Activated CD8-positive, alpha-beta T cell treated with anti-CD3 and anti-CD28 coated beads, Interleukin-2, amount 10 ng/mL, durations not matched to agents 7 days and 5 days (primary cell): ENCODE measurements around the gene RECK. TPM values are rescaled to one million over a fixed set of nuclear protein-coding genes. Genes with fewer than 3 reads are reported as not detected.

Source experiments
- ATAC-seq: fragments of 150-1000 bp; cut with Tn5 transposase; one replicate; pipeline ENCODE4 v1.10.0; 2021; ENCODE audit warnings: moderate library complexity
- CTCF ChIA-PET: fragments of 350-600 bp; sonication (Branson Sonifier 250); formaldehyde crosslinking; loops from one replicate; lab custom pipeline; 2021; ENCODE audit warnings: antibody characterized with exemption; lab: Charles Lee
- POLR2A ChIA-PET: fragments of 350-600 bp; sonication (Branson Sonifier 250); formaldehyde crosslinking; loops from one replicate; lab custom pipeline; 2021; ENCODE audit warnings: antibody characterized with exemption; lab: Charles Lee
- DNase-seq: peaks from one replicate; pipeline ENCODE4 v3.0.0-alpha.2; 2020
- H3K27ac Mint-ChIP-seq: one replicate; pipeline ENCODE4 v1.8.0; 2021; ENCODE audit warnings: mild to moderate bottlenecking, mixed read lengths
- H3K27me3 Mint-ChIP-seq: one replicate; pipeline ENCODE4 v1.8.0; 2021; ENCODE audit warnings: low read depth, mixed read lengths
- H3K36me3 Mint-ChIP-seq: one replicate; pipeline ENCODE4 v1.8.0; 2021; ENCODE audit warnings: low read depth, mixed read lengths
- H3K4me1 Mint-ChIP-seq: one replicate; pipeline ENCODE4 v1.8.0; 2021; ENCODE audit warnings: low read depth, mixed read lengths
- H3K4me3 Mint-ChIP-seq: one replicate; pipeline ENCODE4 v1.8.0; 2021; ENCODE audit warnings: mild to moderate bottlenecking, mixed read lengths
- H3K9me3 Mint-ChIP-seq: one replicate; pipeline ENCODE4 v1.8.0; 2022; ENCODE audit warnings: mixed read lengths; ENCODE audit not compliant: insufficient read depth
- total RNA-seq, 2 experiments: library from RNA; stranded (reverse); gene quantifications; one replicate each; pipeline ENCODE4 v1.2.3, GENCODE V29; 2021

The RECK gene
- total RNA-seq, 2 experiments from 2014 or later = 5.7 to 7.3 TPM

DNA sequence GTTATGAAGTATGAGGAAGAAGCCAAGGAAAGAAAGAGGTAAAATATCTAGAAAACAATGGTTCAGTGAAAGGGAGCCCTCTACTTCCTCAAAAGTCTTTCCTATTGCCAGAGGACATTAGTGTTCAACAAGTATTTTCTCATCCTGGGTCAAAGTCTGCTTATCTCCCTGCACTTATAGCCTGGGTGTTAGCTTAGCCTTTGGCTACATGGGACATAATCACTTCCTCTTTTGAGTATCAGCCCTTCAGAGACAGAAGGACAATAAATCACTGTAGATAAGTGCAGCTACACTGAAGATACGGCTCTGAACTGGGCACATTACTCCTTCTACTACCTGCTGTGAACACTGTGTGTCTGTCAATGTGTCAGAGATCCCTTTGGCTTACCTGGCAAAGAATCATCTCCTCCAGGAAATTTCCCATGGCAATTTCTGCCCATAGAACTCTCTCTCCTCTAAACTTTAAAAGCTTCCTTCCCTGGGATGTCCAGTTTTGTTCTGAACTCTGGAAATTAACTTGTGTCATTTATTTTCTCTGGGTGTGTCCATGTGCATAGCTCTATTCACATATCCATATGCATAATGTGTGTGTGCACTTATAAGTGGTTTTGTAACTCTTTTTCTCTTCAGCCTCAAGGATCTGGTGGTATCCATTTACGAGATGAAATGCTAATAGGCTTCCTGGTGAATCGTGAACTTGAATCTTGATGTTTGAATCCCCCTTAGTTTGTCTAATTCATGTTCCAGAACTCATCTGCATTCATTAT, 30.0 kb upstream of the RECK start:
- Mint-ChIP-seq H3K27me3 (peaks cover 51% of the 10 kb centered on the region), H3K36me3 (no peaks in the 10 kb centered on the region), H3K27ac (no peak overlapping the region), H3K4me1 (peaks cover 10% of the 10 kb centered on the region), H3K4me3 (no peak overlapping the region), H3K9me3 (peaks cover 3% of the 10 kb centered on the region)
- ATAC-seq = no peak
- ChIA-PET CTCF (interaction anchor here (0.7 to 5.2 kb wide), 16 partner anchors 13 to 400 kb away, joined by 3 to 129 read pairs (median 8); partner anchors contain the start of gene RECK), POLR2A (interaction anchor here (1.4 kb wide), 1 partner anchor 184 kb away, joined by 3 read pairs; no protein-coding TSS in a partner anchor)
- DNase-seq = no peak

DNA sequence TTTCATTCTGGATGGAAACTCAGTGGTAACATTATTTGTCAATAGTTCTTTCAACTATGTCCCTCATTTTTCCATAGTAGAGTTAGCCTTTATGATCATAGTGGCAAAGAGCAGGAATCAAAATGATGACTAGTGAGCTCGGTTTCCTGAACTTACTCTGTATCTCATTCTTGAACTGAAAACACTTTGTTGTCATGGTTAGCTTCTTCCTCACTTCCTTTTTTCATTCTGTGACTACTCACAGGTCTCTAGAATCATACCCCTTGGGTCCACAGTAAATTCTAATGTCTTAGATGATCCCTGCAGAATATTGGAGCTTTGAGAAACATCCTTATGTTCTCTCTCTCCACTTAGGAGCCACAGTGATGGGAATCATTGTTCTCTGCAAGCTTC, 29.4 kb upstream of the RECK start:
- Mint-ChIP-seq H3K27ac (no peak overlapping the region), H3K9me3 (peaks cover 3% of the 10 kb centered on the region), H3K36me3 (no peaks in the 10 kb centered on the region), H3K27me3 (peaks cover 50% of the 10 kb centered on the region), H3K4me1 (peaks cover 10% of the 10 kb centered on the region), H3K4me3 (no peak overlapping the region)
- ChIA-PET CTCF (interaction anchor here (0.7 to 5.2 kb wide), 22 partner anchors 11 to 400 kb away, joined by 3 to 129 read pairs (median 6); partner anchors contain the start of gene RECK), POLR2A (interaction anchor here (1.4 kb wide), 1 partner anchor 183 kb away, joined by 3 read pairs; no protein-coding TSS in a partner anchor)
- DNase-seq (no peak), ATAC-seq (no peak)

DNA sequence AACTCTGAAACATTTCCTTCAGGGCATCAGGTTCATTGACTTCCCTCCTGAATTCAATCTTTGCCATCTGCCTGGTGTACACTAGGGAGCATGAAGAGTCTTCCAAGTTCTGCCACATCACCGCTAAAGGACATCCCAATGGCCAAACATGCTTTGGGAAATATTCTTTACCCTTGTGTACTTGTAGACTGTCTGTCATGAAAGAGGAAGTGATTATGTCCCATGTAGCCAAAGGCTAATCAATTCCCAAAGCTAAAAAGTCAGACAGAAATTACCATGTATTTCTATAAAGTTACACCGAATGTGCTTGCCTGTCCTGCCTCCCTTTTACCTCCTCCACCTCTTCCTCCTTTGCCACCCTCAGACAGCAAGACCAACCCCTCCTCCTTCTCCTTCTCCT, 28.9 kb upstream of the RECK start:
- Mint-ChIP-seq H3K4me3 (no peak overlapping the region), H3K36me3 (no peaks in the 10 kb centered on the region), H3K27ac (no peak overlapping the region), H3K9me3 (peaks cover 3% of the 10 kb centered on the region), H3K27me3 (peaks cover 50% of the 10 kb centered on the region), H3K4me1 (peaks cover 10% of the 10 kb centered on the region)
- ATAC-seq (no peak), DNase-seq (no peak)
- ChIA-PET CTCF (interaction anchor here (0.6 to 5.2 kb wide), 37 partner anchors 8 to 399 kb away, joined by 3 to 129 read pairs (median 5); partner anchors contain the start of genes CLTA and RECK), POLR2A (interaction anchor here (1.4 kb wide), 1 partner anchor 183 kb away, joined by 3 read pairs; no protein-coding TSS in a partner anchor)

DNA sequence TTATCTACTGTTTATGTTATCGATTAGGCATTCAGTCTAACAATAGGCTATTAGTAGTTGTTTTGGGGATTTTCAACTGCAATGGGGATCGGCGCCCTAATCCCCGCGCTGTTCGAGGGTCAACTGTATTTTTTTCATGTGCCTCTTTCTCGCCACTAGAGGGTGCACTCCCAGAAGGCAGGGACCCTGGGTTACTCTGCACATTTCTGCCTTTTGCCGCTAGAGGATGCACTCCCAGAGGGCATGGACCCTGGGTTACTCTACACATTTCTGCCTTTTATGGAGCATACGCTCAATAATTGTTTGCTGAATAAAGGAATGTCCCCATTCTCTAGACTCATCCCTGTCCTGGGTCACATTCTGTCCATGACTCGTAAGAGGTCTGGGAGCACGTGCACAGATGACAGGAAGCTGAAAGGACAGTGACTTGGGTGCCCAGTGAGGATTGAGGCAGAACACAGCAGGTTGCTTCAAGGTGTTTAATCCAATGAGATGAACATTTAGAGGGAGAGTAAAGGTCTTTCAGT, 27.9 kb upstream of the RECK start:
- Mint-ChIP-seq H3K36me3 (no peaks in the 10 kb centered on the region), H3K4me1 (peaks cover 10% of the 10 kb centered on the region), H3K27ac (no peak overlapping the region), H3K9me3 (peaks cover 3% of the 10 kb centered on the region), H3K27me3 (peaks cover 51% of the 10 kb centered on the region), H3K4me3 (no peak overlapping the region)
- POLR2A ChIA-PET = no interaction called here
- peak; percentile 99 for ATAC-seq
- peak; percentile 84 for DNase-seq
- CTCF ChIA-PET = interaction anchor here (0.6 to 5.2 kb wide), 36 partner anchors 9 to 322 kb away, joined by 3 to 129 read pairs (median 4); partner anchors contain the start of genes CCIN, CLTA and RECK

DNA sequence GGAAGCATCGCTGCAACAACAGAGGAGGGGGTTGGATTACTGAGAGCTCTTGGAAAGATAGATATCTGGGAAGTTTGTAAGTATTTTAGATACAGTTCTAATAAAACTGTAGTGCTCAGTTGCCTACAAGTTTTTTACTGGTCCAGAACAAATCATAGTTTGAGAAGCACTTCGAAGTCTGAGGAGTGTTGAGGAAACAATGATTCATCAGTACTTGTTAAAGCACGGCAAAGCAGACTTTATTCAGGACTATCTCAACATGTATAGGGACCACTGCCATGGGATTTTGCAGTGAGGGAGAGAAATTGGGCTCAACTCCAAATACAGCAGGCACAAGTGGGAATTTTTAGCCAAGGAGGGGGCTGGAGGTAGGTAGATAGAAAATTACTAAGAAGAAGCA, 25.3 kb upstream of the RECK start:
- no peak overlapping the region for H3K27ac Mint-ChIP-seq
- peaks cover 10% of the 10 kb centered on the region for H3K4me1 Mint-ChIP-seq
- ChIA-PET POLR2A (no interaction called here), CTCF (interaction anchor here (0.9 to 5.2 kb wide), 7 partner anchors 11 to 93 kb away, joined by 3 to 129 read pairs (median 5); no protein-coding TSS in a partner anchor)
- DNase-seq = no peak
- no peak overlapping the region for H3K4me3 Mint-ChIP-seq
- ATAC-seq = no peak
- H3K9me3 Mint-ChIP-seq = no peaks in the 10 kb centered on the region
- H3K27me3 Mint-ChIP-seq = peaks cover 53% of the 10 kb centered on the region
- no peaks in the 10 kb centered on the region for H3K36me3 Mint-ChIP-seq

DNA sequence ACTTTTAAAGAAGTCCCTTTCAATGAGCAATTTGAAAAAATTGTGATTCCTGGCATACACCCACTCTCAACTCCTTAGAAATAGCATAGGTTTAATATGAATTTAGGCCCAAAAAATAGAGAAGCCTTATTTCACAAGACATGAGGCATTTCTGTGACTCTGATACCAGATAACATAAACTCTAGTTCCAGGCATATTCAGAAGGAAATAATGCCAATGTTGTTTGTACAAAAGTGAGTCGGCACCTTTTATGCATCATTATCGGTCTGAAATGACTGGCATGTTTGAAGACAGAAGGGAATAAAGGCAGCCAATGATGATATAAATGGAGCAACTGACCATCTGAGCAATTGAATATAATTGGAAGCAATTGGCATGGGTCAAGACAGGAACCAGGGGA, 19.4 kb upstream of the RECK start:
- Mint-ChIP-seq H3K36me3 (no peaks in the 10 kb centered on the region), H3K4me1 (no peaks in the 10 kb centered on the region), H3K27ac (no peak overlapping the region), H3K27me3 (peaks cover 29% of the 10 kb centered on the region), H3K4me3 (no peak overlapping the region), H3K9me3 (no peaks in the 10 kb centered on the region)
- ATAC-seq (no peak), DNase-seq (no peak)
- POLR2A ChIA-PET = no interaction called here
- CTCF ChIA-PET = interaction anchor here (10.3 kb wide), 1 partner anchor 8 kb away, joined by 129 read pairs; no protein-coding TSS in a partner anchor

DNA sequence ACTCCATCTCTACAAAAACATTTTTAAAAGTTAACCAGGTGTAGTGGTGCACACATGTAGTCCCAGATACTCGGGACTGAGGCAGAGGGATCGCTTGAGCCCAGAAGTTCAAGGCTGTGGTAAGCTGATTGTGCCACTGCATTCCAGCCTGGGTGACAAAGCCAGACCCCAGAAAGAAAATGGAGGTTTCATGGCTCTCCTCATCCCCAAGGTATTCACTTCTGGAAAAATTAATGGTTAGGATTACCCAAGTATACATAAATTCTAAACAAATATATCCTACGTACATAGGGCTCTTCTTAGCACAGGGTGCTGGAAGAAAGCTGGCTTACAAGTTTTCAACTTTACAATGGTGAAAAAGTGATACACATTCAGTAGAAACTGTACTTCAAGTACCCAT, 18.6 kb upstream of the RECK start:
- Mint-ChIP-seq H3K36me3 (no peaks in the 10 kb centered on the region), H3K4me1 (no peaks in the 10 kb centered on the region), H3K4me3 (no peak overlapping the region), H3K9me3 (no peaks in the 10 kb centered on the region), H3K27ac (no peak overlapping the region), H3K27me3 (peaks cover 24% of the 10 kb centered on the region)
- ATAC-seq (no peak), DNase-seq (no peak)
- ChIA-PET CTCF (interaction anchor here (10.3 kb wide), 1 partner anchor 9 kb away, joined by 129 read pairs; no protein-coding TSS in a partner anchor), POLR2A (no interaction called here)

DNA sequence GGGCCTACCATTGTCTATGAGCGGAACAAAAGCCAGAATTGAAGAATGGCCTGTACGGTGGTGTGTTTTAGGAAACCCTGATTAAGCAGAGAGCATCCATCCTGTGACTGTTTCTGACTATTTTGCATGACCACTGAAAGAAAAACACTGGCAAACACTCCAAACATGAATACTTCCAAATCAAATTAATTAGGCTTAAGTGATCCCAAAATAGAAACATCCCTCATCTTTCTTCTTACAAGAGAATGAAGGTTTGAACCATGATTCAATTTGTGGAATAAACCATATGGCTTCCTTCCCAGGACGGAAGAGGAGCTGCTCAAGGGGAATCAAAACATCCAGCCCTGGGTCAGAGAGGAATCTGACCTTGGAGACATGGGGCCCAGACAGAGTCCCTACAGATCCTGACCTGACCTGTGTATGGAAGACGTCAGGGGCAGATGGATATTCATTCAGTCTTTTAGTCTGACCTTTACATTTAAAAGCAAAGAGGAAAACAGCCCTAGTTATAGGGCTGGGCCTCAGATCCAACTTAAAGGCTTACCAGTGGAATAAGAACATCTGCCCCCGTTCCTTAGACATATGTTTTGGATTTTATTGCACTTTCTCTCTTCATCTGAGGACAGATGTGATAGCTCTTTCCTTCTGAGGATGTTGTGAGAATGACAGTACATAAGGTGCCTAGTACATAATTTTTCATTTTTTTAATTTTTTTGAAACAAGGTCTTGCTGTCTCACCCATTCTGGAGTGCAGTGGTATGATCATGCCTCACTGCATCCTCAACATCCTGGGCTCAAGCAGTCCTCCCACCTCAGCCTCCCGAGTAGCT, 17.6 kb upstream of the RECK start:
- Mint-ChIP-seq H3K9me3 (no peaks in the 10 kb centered on the region), H3K36me3 (no peaks in the 10 kb centered on the region), H3K4me3 (no peak overlapping the region), H3K4me1 (no peaks in the 10 kb centered on the region), H3K27ac (no peak overlapping the region), H3K27me3 (peaks cover 20% of the 10 kb centered on the region)
- no peak for DNase-seq
- ChIA-PET CTCF (interaction anchor here (10.3 kb wide), 1 partner anchor 10 kb away, joined by 129 read pairs; no protein-coding TSS in a partner anchor), POLR2A (no interaction called here)
- ATAC-seq = no peak

DNA sequence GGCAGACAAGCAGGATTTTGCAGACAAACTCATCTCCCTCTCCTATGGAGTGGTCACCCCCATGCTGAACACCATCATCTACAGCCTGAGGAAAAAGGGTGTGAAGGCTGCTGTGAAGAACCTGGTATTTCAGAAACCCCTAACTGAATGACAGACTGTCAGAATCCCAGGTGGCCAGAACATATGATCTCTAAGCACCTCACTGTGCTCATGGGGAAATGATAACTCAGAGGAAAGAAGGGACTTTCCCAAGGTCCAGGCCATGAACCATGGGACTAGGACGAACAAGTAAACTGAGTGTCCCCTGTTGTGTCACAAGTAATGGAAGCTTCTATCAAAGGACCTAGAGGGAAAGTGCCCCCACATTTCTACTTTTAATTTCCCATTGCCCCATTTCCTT, 14.7 kb upstream of the RECK start:
- H3K9me3 Mint-ChIP-seq = no peaks in the 10 kb centered on the region
- H3K36me3 Mint-ChIP-seq = no peaks in the 10 kb centered on the region
- no peak for ATAC-seq
- H3K4me1 Mint-ChIP-seq = no peaks in the 10 kb centered on the region
- CTCF ChIA-PET = interaction anchor here (2.5 to 10.3 kb wide), 3 partner anchors 11 to 119 kb away, joined by 14 to 129 read pairs (median 18); no protein-coding TSS in a partner anchor
- no peak overlapping the region for H3K27ac Mint-ChIP-seq
- POLR2A ChIA-PET = no interaction called here
- no peak for DNase-seq
- H3K27me3 Mint-ChIP-seq = peaks cover 6% of the 10 kb centered on the region
- no peak overlapping the region for H3K4me3 Mint-ChIP-seq

DNA sequence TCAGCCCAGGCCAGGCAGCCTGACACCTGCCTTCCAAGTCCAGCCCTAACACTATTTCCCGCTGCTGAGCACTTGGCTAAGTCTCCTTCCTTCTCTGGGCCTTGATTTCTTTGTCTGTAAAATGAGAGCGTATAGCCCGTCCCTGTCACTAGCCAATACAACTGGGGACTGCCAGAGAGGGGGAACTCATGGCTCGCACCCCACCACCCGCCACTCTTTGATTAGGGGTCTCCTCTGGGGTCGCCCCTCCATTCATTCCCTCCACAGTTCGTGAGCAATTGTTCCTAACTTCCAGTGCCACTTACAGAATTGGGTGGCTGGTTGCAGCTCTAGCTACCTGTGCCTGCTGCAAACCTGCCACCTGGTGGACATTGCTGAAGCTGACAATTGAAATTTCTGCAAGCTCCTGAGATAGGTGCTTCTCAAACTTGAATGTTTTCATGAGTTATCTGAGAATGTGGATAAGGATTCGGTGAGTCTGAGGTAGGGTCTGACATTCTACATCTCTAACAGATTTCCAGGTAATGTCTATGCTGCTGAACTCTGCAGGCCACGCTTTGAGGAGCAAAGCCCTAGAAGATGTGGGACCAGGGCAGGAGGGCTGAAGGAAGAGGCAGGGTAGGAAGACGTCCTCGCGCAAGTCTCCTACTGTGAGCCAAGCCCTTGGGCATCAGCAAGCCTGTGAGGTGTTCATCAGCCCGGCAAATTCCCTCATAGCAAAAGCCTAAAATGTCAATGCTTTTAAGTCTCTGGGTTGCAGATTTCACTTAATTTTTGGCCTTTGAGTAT, 13.3 kb upstream of the RECK start:
- CTCF ChIA-PET = interaction anchor here (0.7 to 10.3 kb wide), 41 partner anchors 8 to 284 kb away, joined by 3 to 129 read pairs (median 4); partner anchors contain the start of genes CLTA, OR2S2 and RECK
- H3K9me3 Mint-ChIP-seq = no peaks in the 10 kb centered on the region
- DNase-seq (peak; percentile 79), ATAC-seq (peak; percentile 88)
- no peak overlapping the region for H3K4me3 Mint-ChIP-seq
- peaks cover 6% of the 10 kb centered on the region for H3K27me3 Mint-ChIP-seq
- H3K27ac Mint-ChIP-seq = no peak overlapping the region
- POLR2A ChIA-PET = no interaction called here
- H3K36me3 Mint-ChIP-seq = no peaks in the 10 kb centered on the region
- H3K4me1 Mint-ChIP-seq = no peaks in the 10 kb centered on the region
